Stimulated activated CD4-positive, alpha-beta T cell treated with anti-CD3 and anti-CD28 coated beads, Interleukin-4, amount 100 ng/mL, for 24 hours (primary cell): ENCODE results near the gene NOC4L.
"Not testable (repeated sequence)": the region's sequence is repeated elsewhere in the genome, so short reads cannot be mapped to it uniquely, and the experiment has no call there.

Source experiments
- DNase-seq: peaks from one replicate; pipeline ENCODE4 v3.0.0-alpha.2; 2020

NOC4L gene

DNA sequence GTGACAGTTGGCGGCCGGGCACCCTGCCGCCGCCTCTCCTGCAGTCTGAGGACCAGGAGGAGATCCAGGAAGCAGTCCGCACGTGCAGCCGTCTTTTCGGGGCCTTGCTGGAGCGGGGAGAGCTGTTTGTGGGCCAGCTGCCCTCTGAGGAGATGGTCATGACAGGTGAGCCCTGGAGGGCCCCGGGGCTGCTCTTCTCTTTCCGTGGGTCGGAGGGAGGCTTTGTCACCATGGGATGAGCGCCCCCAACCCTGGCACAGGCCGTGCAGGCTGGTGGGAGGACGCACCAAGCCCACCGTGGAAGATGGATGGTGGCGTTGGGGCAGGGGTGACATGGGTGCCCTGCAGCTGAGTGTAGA lies 532 bp downstream of the NOC4L start:
- DNase-seq: no peak

DNA sequence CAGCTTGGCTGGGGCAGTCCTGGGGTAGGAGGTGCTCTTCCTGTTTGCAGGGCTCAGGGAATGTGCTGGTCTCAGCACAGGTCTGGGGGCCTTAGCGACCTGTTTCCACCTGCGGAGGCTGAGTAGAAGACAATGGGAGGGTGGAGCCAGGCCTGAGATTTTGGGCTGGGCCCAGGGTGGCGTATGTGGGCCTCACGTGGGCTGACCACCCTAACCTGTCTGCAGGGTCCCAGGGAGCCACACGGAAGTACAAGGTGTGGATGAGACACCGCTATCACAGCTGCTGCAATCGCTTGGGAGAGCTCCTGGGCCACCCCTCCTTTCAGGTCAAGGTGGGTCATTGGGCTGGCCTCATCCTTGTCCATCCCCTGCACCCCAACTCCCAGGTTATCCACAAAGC lies 1.1 kb downstream of the NOC4L start:
- no peak for DNase-seq

GRCh38 chr12:132146098-132146497 lies 1.8 kb downstream of the NOC4L start:
- no peak for DNase-seq

DNA sequence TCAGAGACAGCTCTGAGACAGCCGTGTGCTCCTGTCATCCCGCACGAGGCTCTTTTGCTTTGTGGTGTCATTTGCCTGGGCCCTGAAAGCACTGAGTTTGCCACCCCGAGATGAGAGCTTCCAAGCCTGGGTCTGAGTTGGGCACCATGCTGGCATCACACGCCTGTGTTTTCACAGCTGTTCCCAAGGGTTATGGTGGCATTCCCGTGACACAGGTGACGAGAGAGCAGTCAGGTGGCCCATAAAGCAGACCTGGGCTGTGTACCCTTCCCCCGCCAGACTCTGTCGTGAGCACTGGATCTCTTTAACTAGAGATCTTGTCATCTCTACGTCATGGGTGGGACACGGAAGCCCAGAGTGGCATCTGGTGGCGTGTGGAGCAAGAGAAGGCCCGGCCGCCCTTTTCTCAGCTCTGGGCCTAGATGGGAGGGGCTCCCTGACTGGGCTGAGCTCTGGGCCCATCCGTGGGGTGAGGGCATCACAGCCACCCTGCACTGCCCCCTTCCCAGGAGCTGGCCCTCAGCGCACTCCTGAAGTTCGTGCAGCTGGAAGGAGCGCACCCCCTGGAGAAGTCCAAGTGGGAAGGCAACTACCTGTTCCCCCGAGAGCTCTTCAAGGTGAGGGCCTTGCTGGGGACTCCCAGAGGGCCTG lies 2.6 kb downstream of the NOC4L start:
- no peak for DNase-seq

DNA sequence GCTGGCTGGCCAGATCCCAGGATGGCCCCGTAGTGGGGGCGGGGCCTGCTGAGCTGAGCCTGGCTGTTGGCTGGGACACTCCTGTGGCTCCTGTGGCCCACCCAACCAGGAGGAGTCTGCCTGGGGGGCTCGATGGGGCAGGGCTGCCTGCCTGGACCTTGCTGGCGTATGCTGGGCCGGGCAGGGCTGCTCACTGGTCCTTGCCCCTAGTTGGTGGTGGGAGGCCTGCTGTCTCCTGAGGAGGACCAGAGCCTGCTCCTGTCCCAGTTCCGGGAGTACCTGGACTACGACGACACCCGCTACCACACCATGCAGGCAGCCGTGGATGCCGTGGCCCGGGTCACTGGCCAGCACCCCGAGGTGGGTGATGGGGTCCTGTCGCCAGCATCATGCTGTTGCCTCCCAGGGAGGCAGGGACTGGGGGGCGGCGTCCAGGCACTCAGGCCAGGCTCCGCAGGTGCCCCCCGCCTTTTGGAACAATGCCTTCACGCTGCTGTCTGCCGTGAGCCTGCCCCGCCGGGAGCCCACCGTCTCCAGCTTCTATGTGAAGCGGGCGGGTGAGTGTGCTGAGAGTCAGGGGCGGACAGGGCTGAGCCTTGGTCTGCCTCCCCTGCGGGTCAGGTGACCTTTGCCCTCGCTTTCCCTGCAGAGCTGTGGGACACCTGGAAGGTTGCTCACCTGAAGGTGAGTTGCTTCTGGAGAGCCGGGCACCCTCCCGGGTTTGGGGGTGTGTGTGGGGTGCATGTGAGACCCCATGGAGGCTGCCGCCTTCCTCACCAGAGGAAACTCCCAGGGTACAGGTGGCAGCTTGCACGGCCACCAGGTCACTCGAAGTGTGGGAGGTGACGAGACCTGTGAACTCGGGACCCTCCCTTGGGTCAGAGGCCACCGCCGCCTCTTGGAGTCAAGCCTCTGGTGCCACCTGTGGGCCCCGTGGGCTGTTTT lies 3.4 kb downstream of the NOC4L start:
- DNase-seq: no peak

DNA sequence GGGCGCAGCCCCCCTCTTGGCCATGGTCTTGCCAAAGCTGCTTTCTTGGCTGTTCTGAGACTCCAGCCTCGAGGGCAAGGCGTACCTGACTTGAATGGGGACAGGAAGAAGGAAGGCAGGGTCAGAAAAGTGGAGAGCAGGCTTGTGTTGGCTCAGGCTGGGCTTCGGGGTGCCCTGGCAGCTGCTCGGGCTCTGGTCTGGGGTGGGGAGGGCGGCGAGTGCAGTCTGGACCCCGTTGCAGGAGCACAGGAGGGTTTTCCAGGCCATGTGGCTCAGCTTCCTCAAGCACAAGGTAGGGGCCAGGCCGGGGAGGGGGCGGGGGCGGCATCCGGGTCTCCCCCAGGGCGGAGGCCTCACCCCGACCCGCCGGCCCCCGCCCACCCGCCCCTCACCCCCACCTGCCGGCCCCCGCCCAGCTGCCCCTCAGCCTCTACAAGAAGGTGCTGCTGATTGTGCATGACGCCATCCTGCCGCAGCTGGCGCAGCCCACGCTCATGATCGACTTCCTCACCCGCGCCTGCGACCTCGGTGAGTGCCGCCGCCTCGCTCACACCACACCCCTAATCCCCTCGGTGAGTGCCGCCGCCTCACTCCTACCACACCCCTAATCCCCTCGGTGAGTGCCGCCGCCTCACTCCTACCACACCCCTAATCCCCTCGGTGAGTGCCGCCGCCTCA lies 4.2 kb downstream of the NOC4L start:
- DNase-seq: no peak

GRCh38 chr12:132149526-132149925 lies 5.3 kb downstream of the NOC4L start:
- DNase-seq: not testable (repeated sequence)

- no peak for DNase-seq
Observed at GRCh38 chr12:132150780-132151144, 6.5 kb downstream of the NOC4L start.

DNA sequence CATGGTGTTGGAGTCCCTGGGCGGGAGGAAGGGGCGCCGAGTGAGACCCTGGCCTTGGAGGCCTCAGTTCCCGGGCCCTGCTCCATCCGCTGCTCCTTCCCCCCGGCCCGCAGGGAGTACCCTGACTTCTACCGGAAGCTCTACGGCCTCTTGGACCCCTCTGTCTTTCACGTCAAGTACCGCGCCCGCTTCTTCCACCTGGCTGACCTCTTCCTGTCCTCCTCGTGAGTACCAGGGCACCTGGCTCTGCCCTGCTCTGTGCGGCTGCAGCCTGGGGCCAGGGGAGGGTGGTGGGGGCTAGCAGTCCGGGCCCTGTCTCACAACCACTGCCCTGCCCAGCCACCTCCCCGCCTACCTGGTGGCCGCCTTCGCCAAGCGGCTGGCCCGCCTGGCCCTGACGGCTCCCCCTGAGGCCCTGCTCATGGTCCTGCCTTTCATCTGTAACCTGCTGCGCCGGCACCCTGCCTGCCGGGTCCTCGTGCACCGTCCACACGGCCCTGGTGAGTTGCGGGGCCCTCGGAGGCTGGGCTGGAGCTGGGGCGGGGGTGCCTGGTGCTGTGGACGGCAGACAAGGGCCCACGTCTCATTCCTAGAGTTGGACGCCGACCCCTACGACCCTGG lies 7.0 kb downstream of the NOC4L start:
- no peak for DNase-seq

GRCh38 chr12:132151766-132152410 lies 7.6 kb downstream of the NOC4L start:
- DNase-seq: no peak

- no peak for DNase-seq
Observed at GRCh38 chr12:132152411-132152821, 8.2 kb downstream of the NOC4L start.

- no peak for DNase-seq
Observed at GRCh38 chr12:132152953-132153352, 8.7 kb downstream of the NOC4L start.

DNA sequence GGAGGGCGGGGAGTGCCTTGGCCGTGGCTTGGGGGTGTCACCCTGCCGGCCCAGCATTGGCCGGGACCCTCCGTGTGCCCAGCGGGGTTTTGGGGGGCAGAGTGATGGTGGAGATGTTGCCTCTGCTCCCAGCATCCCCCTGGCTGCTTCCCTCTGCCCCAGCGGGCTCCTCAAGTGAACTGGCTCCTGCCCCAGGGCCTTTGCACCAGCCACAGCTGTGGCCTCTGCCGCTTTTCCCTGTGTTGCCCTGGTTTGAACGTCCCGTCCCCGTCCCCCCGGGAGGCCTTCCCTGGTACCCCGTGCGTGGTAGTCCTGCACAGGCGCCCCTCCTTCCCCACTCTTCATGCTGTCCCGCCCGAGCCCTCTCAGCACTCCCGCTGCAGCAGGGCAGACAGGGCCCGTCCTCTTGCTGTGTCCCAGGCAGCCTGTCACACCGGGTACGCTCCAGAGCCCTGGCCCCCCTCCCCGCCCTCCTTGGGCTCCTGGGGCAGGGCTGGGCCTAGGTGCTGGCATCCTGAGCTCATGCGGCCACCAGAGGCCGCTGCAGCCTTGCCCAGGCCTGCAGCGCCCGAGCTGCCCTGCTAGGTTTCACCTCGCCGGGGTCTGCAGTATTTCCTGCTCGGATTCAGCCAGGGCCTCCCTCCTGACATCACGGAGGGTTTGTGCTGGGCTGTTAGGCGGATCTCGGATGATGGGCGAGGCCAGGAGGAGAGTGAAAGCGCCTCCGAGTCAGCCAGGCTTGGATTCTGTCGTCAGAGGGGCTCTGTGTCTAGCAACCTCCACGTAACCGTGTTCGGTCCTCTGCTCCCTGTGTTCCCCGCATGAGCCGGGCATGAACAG lies 9.5 kb downstream of the NOC4L start:
- peak; percentile 69 for DNase-seq

GRCh38 chr12:132154341-132154761 lies 10.1 kb downstream of the NOC4L start:
- no peak for DNase-seq

DNA sequence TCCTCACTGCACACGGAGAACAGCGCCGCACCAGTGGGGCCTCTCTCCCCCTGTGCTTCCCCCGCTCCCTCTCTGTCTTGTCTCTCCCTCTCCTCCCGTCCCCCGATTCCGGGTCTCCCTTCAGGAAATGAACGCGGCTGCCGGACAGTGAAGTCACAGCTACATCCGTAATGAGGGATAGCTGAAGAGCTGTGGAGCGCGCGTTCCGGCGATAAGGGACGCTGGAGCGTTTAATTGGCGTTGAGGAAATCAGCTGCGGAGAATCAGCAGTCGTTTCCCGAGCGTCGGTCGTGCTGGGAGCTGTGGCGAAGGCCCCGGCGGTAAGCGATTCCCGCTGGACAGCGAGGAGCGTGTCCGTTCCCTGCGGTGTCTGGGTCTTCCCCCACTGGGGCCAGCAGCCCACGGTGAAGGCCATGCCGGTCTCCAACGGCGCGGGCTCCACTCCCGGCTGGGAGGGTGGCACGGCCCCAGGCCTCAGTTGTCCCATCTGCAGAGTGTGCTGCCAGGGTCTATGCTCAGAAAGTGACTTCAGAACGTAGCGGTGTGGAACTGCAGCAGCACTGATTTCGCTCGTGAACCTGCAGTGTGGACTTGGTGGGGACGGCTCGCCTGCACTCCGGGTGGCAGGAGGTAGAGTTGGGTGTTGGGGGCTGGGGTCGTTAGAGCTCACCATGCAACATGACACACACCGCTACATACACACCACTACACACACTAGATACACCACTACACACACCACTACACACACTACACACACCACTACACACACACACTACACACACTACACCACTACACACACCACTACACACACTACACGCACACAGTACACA lies 10.9 kb downstream of the NOC4L start:
- DNase-seq: no peak

- DNase-seq: no peak
Observed at GRCh38 chr12:132155771-132156572, 11.7 kb downstream of the NOC4L start.

- no peak for DNase-seq
Observed at GRCh38 chr12:132156573-132157325, 12.5 kb downstream of the NOC4L start.

DNA sequence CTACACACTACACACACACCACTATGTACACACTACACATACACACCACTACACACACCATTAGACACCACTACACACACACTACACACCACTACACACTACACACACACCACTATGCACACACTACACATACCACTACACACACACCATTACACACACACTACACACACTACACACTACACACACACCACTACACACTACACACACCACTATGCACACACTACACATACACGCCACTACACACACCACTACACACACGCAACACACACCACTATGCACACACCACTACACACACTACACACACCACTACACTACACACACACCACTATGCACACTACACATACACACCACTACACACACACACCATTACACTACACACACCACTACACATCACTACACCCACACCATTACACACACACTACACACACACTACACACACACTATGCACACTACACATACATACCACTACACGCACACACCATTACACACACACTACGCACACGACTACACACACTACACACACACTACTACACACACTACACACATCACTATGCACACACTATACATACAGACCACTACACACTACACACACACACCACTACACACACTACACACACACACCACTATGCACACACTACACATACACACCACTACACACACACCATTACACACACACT lies 13.6 kb downstream of the NOC4L start:
- DNase-seq: no peak
